H1 (cell line): ENCODE results near the gene TXNL4B. TPM values are rescaled to one million over a fixed set of nuclear protein-coding genes. Genes with fewer than 3 reads are reported as not detected.

ENCODE experiments used
- CHD2 ChIP-seq: IDR thresholded peaks from 2 replicates; pipeline ENCODE4 v1.6.1; 2012; ENCODE audit warnings: low read length, improper control_type of control experiment
- CREB1 ChIP-seq: IDR thresholded peaks from 2 replicates; pipeline ENCODE4 v1.6.1; 2012; ENCODE audit warnings: inconsistent platforms
- HDAC2 ChIP-seq, 2 experiments: fragments of 300-600 bp in 1 of 2; sonication (generic) in 1 of 2; IDR thresholded peaks; 2 replicates each; pipeline ENCODE4 v1.6.1; 2011 to 2012; ENCODE audit warnings: low read depth in 2 of 2, low read length in 2 of 2, mild to moderate bottlenecking in 2 of 2, moderate library complexity in 2 of 2, borderline replicate concordance in 1 of 2, inconsistent platforms in 1 of 2
- KDM5A ChIP-seq: fragments of 200-600 bp; IDR thresholded peaks from 2 replicates; pipeline ENCODE4 v1.7.1; 2012; ENCODE audit warnings: mild to moderate bottlenecking, low read length, inconsistent platforms, mixed read lengths
- NRF1 ChIP-seq: IDR thresholded peaks from 2 replicates; pipeline ENCODE4 v1.6.1; 2011; ENCODE audit warnings: mild to moderate bottlenecking, low read depth, low read length, improper control_type of control experiment
- RAD21 ChIP-seq, 2 experiments: IDR thresholded peaks in 1 of 2; conservative IDR thresholded peaks in 1 of 2; 2 replicates each; pipeline ENCODE4 v1.6.1; 2011; ENCODE audit warnings: low read depth in 2 of 2, low read length in 2 of 2, improper control_type of control experiment in 1 of 2, inconsistent platforms in 1 of 2, mild to moderate bottlenecking in 1 of 2, moderate library complexity in 1 of 2
- RFX5 ChIP-seq: IDR thresholded peaks from 2 replicates; pipeline ENCODE4 v1.6.1; 2011; ENCODE audit warnings: low read depth, low read length, improper control_type of control experiment, borderline replicate concordance
- RXRA ChIP-seq: IDR thresholded peaks from 2 replicates; pipeline ENCODE4 v1.6.1; 2011; ENCODE audit warnings: low read depth, mild to moderate bottlenecking, low read length, moderate library complexity; ENCODE audit not compliant: insufficient read depth
- SIN3A ChIP-seq, 2 experiments: IDR thresholded peaks in 1 of 2; conservative IDR thresholded peaks in 1 of 2; 2 replicates each; pipeline ENCODE4 v1.6.1; 2011 to 2012; ENCODE audit warnings: low read length in 2 of 2, improper control_type of control experiment in 1 of 2, low read depth in 1 of 2, mild to moderate bottlenecking in 1 of 2
- SIX5 ChIP-seq: IDR thresholded peaks from 2 replicates; pipeline ENCODE4 v1.6.1; 2011; ENCODE audit warnings: mild to moderate bottlenecking, low read depth, low read length
- TEAD4 ChIP-seq: IDR thresholded peaks from 2 replicates; pipeline ENCODE4 v1.6.1; 2012; ENCODE audit warnings: low read depth, low read length, inconsistent platforms, mixed read lengths
- polyA plus RNA-seq, 7 experiments: library from polyadenylated mRNA; depleted of rRNA in 3 of 7; stranded (reverse) in 5 of 7; unstranded in 2 of 7; fragments of >200 nt in 5 of 7; fragments of 200-250 nt in 2 of 7; gene quantifications; 1 replicate in 5 of 7; 2 replicates in 1 of 7; 4 replicates in 1 of 7; pipeline versions ENCODE4 v1.2.1 to v1.2.3, GENCODE V29; 2011 to 2013; ENCODE audit warnings: missing spikeins in 2 of 7, mixed read lengths in 2 of 7
- total RNA-seq: library from RNA; stranded (reverse); fragmentation: NEBNext Ultra II Directional; extraction: Animal tissue kit (Norgen Biotek cat#: 25700); gene quantifications from 2 replicates; pipeline ENCODE4 v1.2.1, GENCODE V29; 2021
- TF ChIP-seq, protein P1 (sequence below): fragments of 300-600 bp; sonication (generic); IDR thresholded peaks from 2 replicates; pipeline ENCODE4 v1.7.1; 2012; ENCODE audit warnings: low read length, moderate library complexity, mild to moderate bottlenecking, inconsistent platforms; ENCODE audit not compliant: insufficient replicate concordance

TXNL4B gene
- total and polyA plus RNA-seq, 2 of the 8 experiments (the other 6 are each of a cell fraction or from before 2014, with no cell fraction given): 6.7 to 10.6 TPM

- TF ChIP-seq, protein P1, sequence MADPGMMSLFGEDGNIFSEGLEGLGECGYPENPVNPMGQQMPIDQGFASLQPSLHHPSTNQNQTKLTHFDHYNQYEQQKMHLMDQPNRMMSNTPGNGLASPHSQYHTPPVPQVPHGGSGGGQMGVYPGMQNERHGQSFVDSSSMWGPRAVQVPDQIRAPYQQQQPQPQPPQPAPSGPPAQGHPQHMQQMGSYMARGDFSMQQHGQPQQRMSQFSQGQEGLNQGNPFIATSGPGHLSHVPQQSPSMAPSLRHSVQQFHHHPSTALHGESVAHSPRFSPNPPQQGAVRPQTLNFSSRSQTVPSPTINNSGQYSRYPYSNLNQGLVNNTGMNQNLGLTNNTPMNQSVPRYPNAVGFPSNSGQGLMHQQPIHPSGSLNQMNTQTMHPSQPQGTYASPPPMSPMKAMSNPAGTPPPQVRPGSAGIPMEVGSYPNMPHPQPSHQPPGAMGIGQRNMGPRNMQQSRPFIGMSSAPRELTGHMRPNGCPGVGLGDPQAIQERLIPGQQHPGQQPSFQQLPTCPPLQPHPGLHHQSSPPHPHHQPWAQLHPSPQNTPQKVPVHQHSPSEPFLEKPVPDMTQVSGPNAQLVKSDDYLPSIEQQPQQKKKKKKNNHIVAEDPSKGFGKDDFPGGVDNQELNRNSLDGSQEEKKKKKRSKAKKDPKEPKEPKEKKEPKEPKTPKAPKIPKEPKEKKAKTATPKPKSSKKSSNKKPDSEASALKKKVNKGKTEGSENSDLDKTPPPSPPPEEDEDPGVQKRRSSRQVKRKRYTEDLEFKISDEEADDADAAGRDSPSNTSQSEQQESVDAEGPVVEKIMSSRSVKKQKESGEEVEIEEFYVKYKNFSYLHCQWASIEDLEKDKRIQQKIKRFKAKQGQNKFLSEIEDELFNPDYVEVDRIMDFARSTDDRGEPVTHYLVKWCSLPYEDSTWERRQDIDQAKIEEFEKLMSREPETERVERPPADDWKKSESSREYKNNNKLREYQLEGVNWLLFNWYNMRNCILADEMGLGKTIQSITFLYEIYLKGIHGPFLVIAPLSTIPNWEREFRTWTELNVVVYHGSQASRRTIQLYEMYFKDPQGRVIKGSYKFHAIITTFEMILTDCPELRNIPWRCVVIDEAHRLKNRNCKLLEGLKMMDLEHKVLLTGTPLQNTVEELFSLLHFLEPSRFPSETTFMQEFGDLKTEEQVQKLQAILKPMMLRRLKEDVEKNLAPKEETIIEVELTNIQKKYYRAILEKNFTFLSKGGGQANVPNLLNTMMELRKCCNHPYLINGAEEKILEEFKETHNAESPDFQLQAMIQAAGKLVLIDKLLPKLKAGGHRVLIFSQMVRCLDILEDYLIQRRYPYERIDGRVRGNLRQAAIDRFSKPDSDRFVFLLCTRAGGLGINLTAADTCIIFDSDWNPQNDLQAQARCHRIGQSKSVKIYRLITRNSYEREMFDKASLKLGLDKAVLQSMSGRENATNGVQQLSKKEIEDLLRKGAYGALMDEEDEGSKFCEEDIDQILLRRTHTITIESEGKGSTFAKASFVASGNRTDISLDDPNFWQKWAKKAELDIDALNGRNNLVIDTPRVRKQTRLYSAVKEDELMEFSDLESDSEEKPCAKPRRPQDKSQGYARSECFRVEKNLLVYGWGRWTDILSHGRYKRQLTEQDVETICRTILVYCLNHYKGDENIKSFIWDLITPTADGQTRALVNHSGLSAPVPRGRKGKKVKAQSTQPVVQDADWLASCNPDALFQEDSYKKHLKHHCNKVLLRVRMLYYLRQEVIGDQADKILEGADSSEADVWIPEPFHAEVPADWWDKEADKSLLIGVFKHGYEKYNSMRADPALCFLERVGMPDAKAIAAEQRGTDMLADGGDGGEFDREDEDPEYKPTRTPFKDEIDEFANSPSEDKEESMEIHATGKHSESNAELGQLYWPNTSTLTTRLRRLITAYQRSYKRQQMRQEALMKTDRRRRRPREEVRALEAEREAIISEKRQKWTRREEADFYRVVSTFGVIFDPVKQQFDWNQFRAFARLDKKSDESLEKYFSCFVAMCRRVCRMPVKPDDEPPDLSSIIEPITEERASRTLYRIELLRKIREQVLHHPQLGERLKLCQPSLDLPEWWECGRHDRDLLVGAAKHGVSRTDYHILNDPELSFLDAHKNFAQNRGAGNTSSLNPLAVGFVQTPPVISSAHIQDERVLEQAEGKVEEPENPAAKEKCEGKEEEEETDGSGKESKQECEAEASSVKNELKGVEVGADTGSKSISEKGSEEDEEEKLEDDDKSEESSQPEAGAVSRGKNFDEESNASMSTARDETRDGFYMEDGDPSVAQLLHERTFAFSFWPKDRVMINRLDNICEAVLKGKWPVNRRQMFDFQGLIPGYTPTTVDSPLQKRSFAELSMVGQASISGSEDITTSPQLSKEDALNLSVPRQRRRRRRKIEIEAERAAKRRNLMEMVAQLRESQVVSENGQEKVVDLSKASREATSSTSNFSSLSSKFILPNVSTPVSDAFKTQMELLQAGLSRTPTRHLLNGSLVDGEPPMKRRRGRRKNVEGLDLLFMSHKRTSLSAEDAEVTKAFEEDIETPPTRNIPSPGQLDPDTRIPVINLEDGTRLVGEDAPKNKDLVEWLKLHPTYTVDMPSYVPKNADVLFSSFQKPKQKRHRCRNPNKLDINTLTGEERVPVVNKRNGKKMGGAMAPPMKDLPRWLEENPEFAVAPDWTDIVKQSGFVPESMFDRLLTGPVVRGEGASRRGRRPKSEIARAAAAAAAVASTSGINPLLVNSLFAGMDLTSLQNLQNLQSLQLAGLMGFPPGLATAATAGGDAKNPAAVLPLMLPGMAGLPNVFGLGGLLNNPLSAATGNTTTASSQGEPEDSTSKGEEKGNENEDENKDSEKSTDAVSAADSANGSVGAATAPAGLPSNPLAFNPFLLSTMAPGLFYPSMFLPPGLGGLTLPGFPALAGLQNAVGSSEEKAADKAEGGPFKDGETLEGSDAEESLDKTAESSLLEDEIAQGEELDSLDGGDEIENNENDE: no peak
- TF ChIP-seq CREB1: no peak
- TF ChIP-seq SIN3A (conservative IDR thresholded peaks at IDR 0.05 in 1 of 2, IDR thresholded peaks at IDR 0.05 in 1 of 2; ENCODE audit: low read depth in 1 of 2, low read length in 2 of 2): no peak
- no peak for TF ChIP-seq RFX5
- no peak for TF ChIP-seq NRF1
- TF ChIP-seq RXRA: no peak
- TF ChIP-seq TEAD4: no peak
- no peak for TF ChIP-seq RAD21 (IDR thresholded peaks at IDR 0.05 in 1 of 2, conservative IDR thresholded peaks at IDR 0.05 in 1 of 2; ENCODE audit: low read depth in 2 of 2, low read length in 2 of 2)
- TF ChIP-seq KDM5A: no peak
- TF ChIP-seq HDAC2 (IDR thresholded peaks at IDR 0.05; ENCODE audit: borderline replicate concordance in 1 of 2, low read depth in 2 of 2, low read length in 2 of 2): no peak
- no peak for TF ChIP-seq SIX5
- no peak for TF ChIP-seq CHD2
Measured at GRCh38 chr16:72055911-72056310, 37.5 kb downstream of the TXNL4B start (continued).
